NCI-H510A (cell line): ENCODE results near the gene BOD1L1.
"Not testable (repeated sequence)": the region's sequence is repeated elsewhere in the genome, so short reads cannot be mapped to it uniquely, and the experiment has no call there.

ENCODE experiments used
- DNase-seq: peaks from one replicate; lab custom pipeline; 2025; lab: John Stamatoyannopoulos, UW

BOD1L1 gene

DNA sequence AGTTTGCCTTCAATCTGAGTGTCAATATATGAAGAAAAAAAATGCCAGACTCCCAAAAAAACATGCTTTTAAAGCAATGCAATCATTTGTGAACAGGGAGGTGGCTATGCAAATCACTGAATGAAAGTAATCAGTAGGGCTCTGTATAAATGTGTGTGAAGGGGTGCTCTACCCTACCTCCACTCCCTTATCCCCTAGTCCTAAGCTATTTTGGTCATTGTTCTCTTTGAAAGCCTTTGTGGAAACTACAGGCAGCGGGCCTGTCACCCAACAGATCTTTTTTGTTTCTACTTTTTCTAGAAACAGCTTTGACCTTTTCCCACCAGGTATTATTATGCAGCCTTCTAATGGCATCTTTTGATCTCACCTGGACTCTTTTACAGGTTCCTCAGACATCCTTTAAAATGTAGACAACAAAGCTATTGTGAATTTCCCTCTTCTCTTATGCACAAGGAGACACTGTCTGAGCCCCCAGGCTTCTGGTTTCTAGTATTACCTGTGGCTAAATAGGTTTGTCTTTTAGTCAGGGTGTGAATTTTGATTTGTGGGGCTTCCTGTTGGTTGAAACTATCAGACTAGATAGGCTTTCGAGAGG lies 9.2 kb downstream of the BOD1L1 start:
- DNase-seq = no peak

DNA sequence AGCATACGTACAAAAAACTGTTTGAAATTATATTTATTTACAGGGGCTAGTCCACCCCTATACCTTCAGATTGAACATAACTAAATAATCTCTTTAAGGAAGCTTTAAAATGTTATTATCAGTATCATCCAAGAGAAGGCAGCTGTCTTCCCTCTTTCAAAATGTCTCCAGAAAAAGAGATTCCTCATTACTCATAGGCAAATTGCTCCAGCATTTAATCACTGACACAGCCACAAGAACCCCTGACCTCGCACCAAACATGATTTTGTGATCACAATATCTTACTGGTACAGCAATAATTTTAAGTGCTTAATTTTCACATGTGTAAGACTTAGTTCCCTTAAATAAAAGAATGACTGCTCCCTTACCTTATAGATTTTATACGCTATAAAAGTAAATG lies 9.7 kb downstream of the BOD1L1 start:
- no peak for DNase-seq

DNA sequence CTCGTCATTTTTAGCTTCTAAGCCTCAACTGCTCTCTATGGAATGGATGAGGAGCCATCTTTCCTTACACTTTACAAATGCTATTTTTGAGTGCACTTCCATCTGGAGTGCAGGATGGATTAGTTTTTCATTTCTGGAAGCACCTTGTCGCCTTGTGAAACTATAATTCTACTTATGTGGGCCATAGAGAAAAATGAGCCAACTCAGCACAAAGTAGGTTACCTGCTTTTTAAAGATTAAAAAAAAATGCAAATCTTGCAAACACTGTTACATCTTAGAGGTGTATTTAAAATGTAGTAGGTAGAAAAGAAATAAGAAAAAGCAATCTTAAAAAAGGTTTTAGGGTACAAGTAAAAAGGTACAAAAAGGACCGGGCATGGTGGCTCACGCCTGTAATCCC lies 10.9 kb downstream of the BOD1L1 start:
- no peak for DNase-seq

DNA sequence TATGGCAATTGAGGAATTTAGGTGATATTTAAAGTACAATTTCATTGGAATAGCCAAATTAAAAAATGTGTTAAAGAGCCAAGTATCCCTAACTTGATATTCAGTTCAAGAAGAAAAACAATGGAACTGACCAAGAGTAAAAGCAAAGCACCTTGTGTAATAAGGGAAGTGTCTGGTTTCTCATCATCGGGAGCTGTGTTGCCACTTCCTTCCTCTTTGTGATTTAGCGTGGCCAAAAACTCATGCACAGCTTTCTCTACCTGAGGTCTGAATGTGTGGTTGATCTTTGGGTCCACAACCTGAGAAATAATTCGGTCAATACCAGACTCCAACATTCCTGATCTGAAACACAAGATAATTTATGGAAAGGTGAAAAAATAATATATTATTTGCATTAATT lies 12.4 kb downstream of the BOD1L1 start:
- DNase-seq = no peak

DNA sequence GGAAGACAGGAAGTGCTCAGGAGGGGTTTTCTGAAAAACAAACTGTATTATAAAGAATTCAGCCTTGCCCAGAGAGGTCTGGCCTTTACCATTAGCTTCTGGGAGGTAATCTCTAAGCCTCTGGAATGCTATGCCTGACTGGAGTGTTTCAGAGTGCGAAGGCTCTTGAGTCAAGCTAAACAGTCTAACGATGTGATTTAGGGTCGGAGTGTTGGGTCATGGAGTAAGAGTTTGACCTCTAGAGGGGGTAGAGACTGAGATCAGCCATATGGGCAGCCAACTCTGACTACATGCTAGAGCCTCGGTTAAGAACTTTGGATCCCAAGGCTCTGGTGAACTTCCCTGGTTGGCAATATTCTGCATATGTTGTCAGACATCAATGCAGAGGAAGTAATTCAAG lies 15.0 kb downstream of the BOD1L1 start:
- no peak for DNase-seq

DNA sequence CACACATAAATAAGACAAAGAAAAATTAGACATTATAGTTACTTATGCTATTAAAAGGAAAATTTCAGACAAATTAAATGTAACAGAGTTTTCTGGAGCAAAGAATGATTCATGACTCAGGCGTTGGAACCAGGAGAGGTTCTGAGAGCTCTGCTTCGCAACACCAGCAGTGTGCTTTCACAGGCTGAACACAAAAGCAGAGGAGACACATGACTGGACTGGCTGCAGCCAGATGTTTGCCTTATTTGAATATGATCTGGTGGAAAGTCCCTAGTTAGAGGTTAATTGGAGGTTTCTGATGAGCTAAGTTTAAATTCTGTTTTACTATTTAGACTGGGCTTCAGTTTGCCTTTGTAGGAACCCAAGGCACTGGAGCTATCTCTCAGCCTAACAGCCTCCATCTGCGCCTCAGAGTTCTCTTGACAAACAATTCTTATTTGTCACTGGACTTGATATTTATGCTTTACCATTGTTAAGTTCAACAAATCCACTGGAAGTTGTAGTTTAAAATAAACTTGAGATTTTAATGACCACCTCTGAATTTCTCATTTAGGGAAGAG lies 16.2 kb downstream of the BOD1L1 start:
- DNase-seq = no peak

DNA sequence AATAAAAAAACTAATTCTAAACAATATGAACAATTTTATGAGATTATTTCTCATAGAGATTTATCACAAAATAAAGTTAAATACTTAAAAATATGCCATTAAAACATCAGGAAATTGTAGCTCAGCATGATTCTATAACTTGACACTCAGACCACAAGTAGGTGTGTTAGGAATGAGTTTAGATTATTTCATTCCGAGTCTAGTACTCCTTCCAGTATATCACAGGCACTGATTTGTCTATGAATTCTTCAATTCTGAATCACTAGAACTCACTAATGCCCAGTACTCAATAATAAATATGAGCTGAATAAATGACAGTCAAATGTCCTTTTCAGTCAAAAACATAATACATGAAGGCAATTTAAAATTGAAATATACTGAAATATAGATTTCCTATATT lies 22.2 kb downstream of the BOD1L1 start:
- DNase-seq = no peak

DNA sequence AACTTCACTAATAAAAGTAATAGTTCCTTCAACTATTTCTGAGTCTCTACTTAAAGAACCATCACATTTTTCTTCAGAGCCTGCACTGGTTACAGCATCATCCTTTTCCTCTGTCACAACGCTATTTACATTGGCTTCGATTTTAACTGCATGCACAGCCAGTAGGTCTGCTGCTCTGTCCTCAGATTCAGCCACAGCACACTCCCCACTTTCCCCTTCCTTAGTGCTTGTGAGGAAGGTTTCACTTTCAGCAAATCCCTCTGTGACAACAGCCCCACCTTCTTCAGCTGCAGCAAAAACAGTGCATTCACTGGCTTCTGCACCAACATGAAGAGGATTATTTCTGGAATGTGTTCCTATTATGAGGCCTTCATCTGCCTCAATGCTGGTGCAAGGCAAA lies 25.7 kb downstream of the BOD1L1 start:
- no peak for DNase-seq

DNA sequence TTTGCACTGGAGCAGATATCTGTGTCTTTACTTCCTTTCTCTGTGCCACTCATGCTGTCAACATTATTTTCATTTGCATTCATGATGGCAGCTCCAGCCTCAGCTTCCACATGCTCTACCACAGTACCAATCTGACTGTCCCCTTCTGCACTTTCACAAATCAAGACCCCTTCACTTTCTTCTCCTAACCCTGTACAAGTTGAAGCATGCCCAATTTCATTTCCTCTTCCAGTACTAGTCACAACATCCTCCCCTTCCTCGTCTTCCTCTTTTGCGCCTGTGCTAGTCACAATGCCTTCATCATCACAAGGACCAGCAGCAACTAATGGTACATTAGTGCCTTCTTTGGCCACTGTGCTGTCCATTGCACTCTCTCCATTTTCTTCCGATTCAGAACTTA lies 26.5 kb downstream of the BOD1L1 start:
- DNase-seq = no peak

DNA sequence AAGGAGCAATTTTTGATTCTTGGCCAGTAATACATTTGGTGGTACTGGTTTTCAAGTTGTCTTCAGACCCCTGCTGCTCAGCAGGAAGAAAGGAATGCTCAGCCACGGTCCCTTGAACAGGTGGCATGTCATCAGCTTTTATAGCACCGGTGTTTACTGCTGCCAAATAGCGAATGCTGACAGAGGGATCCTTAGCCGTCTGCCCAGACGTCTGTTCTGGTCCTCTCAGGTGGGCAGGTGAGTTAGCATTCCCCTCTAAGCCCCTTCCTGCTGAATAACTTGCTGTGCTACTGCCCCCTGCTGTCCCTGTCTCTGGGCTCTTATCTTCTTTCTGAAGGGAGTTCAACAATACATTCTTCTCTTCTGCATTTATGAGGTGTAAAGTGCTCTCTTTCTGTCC lies 28.4 kb downstream of the BOD1L1 start:
- no peak for DNase-seq

DNA sequence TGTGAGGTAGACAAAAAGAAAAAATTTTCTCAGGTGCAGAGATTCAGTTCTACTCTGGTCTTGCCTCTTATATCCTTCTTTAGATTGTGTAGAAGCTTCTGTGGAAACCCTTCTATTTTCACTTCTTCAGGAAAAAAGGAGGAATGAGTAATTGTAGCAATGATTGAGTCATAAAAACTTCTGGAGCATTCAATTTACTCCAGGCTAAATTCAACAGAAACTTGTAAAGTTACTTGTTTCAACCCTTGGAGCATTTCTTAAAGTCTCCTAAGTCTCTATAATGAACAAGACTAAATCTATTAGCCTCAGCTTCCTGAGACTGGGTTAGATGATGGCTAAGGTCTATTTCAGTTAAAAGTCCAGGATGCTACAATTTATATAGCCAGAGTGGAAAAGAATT lies 29.9 kb downstream of the BOD1L1 start:
- DNase-seq = no peak

DNA sequence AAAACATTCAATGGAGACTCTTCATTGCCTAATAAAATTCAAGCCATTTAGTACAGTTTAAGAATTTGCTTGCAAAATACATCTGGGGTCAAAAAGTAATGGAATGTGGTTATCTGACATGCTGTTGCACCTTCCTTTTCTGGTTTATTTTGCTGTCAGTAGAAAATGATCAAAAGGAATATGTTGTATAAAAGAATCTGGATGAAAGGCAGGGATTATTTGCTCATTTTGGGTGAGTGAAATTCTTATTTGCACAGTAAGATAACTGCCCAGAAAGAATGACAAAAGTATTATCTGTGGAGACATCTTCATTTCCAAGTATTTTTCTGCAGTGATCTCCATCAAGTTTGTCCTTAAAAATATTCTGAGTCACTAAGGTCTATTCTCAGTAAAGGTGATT lies 30.4 kb downstream of the BOD1L1 start:
- no peak for DNase-seq

DNA sequence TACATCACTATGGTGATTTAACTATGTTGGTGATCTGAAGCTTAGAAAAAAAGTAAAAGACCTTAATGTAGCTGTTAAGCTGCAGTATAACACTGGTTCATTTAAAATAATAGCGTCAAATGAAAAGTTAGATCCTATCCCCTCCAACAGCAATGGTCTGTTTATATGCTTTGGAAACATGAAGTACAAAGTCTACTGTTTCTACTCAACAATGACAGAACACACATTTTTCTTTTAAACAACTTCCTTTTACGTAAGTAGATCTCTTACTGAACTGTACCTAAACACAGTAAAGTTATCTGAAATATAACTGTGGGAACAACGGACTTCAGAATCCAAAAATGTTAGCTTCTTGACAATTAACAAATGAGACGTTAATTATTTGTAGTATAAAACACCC lies 35.3 kb downstream of the BOD1L1 start:
- no peak for DNase-seq

DNA sequence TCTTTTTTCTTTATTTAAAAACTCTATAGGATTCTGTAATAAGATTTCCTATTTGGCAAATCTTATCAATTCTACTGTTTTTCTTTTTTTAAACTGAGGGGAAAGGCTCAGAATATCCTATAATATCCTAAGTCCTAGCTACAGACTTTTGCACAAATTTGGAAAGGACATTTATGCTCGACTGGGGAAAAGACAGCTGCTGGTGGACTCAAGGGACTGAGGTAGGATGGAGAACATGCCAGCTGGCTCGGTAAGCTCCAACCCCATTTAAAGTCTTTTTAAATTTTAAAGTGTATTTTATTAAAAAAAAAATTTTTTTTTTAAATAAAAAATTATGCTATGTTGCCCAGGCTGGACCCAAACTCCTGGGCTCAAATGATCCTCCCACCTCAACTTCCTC lies 36.8 kb downstream of the BOD1L1 start:
- no peak for DNase-seq

DNA sequence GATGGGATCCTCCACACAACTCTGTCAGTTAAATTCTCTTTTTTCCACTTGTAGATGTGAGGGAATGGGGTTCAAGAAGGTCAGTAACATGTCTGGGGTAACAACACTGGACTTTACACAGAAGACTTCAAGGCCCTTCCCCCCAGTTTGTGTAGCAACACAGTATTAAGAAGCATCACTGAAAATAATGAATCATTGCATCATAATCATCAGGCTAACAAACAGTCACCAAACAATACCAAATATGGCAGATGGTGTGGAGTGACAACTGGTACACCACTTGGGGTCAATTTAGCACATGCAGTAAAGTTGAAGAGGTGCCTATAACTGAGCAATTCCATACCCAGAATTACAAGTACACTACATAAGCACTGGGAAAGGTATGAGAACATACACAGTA lies 38.6 kb downstream of the BOD1L1 start:
- no peak for DNase-seq

DNA sequence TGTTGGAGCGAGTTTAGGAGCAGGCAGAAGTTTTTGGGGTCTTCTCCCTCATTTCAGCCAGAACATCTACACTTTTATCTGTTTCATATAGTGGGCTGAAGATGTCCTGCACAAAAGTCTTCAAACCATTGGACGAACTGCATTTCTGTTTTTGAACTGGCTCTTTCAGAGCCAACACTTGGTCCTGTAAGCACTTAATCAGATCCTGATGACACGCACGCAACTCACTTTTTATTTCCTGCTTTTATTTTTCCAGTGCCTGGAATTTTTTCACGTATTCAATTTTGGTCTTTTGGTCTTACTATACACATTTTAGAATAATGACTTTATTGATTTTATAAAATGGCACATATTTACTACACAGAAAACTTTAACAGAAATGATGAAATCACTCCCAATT lies 43.0 kb downstream of the BOD1L1 start:
- DNase-seq = no peak

DNA sequence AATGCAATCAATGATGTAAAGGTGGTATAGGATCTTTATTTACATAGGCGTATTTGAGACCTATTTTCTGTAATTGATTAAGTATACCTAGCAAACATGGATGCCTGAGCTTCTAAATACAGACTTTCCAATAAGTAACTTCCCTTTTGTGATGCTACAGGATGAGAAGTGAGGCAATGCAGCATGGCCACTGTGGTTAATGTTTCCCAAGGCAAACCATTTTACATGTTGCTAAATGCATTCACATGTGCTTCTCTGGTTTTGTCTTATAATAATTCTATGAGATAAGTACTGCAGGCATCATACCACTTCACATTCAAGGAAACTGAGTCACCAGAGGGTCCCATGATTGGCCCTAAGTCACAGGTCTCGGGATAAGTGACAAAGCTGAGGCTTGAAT lies 47.5 kb downstream of the BOD1L1 start:
- DNase-seq = no peak

DNA sequence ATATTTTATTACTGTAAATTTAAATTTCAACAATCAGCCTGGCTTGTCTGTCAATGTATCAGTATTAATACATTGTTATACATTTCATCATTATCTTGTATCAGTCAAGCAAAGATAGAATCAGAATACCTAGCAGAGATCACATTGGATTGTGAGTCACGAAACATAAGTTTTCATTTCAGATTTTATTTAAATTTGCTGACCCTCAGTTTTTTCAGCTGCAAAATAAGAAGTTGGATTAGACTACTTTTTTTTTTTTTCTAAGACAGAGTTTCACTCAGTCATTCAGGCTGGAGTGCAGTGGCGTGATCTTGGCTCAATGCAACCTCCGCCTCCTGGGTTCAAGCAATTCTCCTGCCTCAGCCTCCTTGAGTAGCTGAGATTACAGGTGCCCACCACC lies 49.9 kb downstream of the BOD1L1 start:
- no peak for DNase-seq

DNA sequence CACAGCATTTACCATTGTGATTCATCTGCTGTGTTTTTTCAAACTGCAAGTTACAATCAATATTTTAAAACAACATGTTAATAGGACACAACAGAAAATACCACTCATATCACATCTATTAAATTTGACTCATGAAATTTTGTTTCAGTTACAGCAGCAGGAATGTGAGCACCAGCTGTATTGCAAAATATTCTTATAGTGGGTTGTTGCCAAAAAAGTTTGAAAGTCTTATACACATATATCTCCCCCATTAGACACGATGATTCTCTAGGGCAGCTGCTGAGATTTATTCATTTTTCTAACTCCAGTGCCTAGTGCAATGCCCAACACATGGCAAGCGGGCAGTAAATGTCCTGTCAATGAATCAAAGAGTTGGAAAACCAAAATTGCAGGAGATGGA lies 56.6 kb downstream of the BOD1L1 start:
- DNase-seq = no peak

DNA sequence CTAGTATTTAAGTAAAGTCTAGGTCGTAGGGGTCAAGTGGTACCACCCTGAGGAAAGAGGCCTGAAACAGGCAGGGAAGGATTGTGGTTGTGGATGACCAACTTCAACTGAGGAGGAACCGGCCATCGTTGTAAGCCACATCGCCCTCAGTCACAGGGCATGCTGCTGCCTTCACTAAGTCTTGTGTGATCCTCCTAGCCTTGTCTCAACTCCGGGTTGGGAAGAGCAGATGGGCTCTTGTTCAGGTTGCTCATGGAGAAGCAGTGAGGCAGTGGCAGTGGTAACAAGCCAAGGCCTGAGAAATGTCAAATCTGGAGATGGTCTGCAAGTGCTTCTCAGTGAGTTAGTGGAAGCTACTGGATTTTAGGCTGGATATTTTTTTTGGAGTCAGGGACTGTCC lies 60.4 kb downstream of the BOD1L1 start:
- DNase-seq = no peak

DNA sequence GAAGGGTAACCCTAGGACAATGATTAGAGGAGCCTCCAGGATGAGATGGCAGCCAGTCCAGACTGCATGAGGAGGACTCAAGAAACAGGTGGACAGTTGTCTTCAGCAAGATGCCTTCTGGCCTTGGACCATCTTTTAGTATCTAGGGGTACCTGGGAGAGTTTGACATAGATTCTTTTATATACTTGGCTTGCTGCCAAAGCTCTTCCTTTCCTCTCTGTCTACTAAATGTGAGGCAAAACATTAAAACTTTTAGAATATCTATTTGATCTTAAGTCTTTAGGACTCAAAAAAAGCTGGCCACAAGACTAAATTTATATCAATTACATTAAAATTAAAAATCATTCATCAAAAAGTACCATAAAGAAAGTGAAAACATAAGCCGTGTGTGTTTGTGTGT lies 64.6 kb downstream of the BOD1L1 start:
- DNase-seq = no peak

DNA sequence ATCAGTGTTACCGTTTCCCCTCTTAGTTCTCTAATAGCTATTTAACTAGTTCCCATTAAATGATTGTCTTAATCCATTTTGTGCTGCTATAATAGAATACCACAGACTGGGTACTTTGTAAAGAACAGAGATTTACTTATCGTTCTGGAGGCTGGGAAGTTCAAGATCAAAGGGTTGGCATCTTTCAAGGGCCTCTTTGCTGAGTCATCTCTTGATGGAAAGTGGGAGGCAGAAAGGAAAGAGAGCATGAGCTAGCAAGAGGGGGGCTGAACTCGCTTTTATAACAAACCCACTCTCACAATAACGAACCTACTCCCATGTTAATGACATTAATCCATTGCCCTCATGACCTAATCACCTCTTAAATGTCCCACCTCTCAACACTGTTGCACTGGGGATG lies 65.9 kb downstream of the BOD1L1 start:
- DNase-seq = no peak

DNA sequence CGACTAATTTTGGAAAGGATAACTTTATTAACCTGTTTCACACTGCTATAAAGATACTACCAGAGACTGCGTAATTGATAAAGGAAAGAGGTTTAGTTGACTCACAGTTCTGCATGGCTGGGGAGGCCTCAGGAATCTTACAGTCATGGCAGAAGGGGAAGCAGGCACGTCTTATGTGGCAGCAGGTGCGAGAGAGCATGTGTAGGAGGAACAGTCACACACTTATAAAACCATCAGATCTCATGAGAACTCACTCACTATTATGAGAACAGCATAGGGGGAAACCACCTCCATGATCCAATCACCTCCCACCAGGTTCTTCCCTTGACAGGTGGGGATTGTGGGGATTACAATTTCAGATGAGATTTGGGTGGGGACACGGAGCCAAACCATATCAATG lies 67.4 kb downstream of the BOD1L1 start:
- DNase-seq = not testable (repeated sequence)

DNA sequence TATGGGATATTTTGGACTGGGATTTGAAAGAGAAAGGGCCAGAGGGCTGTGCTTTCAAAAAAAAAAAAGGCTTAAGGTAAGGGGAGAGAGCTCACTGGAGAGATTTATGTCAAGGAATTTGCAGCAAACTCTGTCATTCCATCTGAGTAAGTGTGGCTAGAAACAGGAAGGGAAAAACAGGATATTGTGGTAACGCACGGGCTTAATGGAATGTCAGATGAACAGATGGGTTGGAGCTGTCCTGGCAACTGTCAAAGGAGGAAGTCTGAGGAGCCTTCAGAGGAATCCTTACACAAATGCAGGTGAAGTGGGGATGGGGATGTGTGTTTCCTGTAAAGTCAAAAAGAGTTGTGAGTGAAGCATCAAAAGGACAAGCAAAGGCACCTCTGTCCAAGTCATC lies 68.1 kb downstream of the BOD1L1 start:
- DNase-seq = no peak

DNA sequence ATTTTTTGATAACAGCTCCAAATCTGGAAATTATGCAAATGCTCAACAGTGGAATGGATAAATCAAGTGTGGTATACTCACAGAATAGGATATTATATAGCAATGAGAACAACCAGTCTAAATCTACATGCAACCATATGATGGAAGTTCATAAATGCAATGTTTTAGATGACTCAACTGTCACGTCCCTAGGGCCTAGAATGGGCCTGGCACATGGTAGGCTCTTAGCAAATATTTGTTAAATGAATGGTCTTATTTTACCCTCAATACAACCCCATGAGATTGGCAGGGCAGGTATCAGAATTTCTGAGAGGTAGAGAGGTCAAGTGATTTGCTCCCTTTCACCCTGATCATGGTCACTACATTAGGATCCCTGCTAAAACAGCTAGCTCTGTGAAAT lies 68.6 kb downstream of the BOD1L1 start:
- DNase-seq = no peak
